Activated CD4-positive, alpha-beta T cell treated with anti-CD3 and anti-CD28 coated beads for 1 hour (primary cell): Measurements from ENCODE around the gene SCCPDH.

Experiments
- DNase-seq: peaks from one replicate; pipeline ENCODE4 v3.0.0-alpha.2; 2020

SCCPDH gene

DNA sequence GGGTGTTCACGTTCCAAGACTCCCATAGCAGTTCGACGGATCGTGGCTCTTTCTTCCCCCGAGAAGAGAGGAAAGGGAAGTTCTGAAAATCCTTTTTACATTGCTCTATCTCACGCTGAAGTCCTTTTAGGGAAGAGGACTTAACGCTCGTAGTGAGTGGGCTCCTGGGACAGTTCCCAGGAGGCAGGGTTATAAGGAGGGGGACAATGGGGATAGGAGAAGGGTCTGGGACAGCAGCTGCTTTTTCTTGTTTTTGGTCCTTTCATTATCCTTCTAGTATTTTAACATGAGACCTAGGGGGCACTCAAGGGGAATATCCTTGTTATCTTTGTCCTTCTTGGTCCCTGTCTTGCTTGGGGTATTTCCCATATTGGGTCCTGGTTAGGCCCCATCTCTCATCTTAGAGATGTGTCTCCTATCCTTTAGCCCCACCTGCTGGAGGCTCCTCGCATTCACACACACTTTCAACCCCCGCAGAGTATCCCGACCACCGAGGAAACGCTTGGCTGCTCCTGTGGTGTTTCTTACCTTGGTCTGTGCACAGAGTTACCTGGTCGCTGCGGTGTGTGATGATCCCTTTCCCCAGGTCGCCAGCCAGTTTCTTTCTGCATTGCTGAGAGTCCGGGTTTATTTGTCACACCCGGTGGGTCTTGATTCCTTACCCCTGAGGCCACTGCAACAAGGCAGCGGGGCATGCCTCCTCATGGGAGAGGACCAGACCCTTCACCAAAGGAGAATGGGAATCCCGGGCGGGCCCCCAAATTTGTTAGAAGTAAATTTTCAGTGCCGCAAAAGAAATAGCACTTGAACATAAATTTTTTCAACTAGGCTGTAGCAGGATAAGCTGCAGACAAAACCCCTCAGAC is 29.7 kb downstream of the SCCPDH start:
- peak; percentile 29 for DNase-seq

DNA sequence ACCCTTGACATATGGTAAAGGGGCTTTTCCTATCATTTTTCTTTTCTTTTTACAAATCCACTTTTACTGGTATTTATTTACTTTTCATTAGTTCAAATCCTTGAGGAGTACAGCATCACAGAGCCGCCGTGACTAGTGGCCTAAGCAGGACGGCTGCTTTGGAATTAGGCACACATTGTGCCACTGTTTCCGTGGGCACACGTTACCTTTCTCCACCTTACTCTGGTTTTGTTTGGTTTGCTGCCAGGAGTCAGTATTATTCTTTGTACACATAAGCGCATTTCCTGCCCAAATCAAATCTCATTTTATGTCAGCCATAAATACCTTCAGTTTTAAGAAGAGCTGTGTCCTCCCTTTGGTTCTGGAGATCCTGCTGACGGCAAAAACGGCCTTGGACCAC is 31.2 kb downstream of the SCCPDH start:
- DNase-seq = no peak

DNA sequence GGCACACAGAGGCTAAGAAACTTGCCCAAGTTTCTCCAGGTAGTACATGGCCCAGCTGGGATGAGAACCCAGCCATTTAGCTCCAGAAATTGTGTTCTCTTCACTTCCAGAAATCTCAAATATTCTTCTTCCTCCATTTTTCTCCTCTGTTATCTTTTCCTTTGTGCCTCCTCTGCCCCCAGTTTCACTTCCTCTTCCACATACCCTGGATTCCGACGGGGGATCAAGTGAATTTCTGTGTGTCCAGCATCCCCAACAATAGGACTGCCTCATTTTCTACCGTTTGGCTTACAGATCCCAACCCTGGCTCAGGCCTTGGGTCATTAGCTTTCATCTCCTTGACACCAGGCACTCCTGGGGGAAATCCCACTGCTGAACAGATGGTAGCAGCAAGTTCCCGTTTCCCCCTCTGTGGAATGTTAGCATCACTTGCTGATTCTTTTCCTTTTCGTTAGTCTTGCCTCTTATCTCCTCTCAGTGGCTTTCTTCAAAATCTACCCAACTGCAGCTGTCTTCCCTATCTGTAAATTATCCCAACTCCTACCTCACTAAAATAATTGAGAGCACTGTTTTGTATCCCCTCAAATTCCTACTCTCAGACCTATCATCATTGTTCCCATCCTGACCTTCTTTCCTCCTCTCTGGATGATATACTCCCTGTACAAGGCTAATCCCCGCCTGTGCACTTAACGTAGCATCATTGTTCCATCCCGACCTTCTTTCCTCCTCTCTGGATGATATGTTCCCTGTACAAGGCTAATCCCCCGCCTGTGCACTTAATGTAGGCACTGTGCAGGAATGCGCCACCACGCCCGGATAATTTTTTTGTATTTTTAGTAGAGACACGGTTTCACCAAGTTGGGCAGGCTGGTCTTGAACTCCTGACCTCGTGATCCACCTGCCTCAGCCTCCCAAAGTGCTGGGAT is 36.5 kb downstream of the SCCPDH start:
- no peak for DNase-seq

DNA sequence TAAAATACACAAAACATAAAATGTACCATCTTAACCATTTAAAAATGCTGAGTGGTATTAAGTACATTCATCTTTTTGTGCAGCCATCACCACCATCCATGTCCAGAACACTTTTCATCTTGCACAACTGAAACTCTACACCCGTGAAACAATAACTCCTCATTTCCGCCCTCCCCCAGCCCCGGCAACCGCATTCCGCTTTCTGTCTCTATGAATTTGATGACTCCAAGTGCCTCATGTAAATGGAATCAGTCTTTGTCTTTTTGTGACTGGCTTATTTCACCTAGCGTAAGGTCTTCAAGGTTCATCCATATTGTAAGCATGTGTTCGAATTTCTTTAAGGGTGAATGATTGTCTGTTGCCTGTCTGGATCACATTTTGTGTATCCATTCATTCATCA is 37.2 kb downstream of the SCCPDH start:
- DNase-seq = no peak

DNA sequence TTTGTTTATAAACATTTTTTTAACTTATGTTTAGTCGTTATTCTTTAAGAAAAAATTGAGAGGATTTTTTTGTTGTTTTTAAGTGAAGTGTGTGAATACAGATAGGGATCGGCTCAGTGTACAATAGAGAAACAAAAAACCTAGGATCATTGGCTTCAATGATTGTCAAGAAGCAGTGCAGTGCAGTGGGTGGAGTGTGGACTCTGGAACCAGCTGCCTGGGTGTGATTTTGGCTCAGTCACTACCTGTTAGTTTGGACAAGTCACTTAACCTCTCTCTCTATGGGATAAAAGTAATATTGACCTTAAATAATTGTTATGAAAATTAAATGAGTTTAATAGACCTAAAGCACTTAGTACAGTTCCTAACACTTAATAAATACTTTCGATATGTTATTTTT is 41.3 kb downstream of the SCCPDH start:
- DNase-seq = no peak

DNA sequence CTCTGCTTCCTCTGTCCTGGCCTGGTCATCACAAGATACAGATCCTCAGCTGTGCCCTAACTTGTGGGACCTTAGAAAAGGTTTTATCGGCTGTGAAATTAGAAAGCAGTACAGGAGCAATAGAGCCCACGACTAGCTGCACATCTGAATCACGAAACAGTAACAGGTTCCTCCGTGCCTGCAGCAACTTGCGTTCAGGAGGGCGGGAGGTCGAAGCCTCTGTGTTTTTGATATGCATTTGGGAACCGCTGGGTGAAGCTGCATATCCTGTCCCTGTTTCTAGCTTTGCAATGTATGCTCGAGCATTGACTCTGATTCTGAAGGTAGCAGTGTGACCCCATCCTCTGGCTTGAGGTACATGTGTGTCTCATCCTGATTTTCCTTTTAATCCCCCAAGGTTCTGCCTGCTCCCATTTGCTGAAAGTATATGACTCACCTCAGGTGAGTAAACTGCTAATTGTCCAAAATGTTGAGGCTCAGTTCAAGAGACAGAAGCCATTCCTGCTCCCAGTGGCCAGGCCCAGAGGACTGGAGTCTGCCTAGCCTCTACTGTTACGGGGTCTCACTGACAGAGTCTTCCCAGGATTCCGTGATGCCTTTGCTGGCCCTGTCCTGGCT is 44.3 kb downstream of the SCCPDH start:
- DNase-seq = no peak

DNA sequence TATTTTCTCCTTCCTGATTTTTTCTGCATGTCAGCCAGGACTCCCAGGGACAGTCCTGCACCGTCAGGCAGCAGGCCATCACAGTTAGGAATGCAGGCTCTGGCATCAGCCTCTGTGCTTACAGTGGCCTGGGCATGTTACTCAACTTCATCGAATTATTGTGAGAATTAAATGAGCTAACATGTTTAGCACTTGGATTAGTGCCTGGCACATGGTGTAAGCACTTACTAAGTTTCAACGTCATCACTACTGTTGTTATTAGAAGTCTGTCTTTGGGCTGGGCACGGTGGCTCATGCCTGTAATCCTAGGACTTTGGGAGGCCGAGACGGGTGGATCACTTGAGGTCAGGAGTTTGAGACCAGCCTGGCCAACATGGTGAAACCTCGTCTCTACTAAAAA is 45.1 kb downstream of the SCCPDH start:
- no peak for DNase-seq

DNA sequence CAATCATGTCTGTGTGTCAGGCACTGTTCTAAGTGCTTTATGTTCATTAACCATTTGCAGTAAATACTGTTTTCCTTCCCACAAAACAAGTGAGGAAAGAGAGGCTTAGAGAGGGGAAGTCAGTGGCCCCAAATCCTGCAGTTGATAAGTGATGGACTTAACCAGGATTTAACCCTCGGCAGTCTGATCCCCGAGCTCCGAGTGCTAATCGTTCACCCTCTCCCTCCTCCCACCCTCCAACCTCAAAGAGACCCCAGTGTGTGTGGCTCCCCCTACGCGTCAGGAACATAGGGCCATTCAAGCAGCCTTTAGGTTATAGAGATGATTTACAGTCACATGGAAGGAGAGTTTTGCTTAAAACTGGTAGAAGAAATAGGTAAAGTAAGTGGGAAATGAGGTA is 47.2 kb downstream of the SCCPDH start:
- no peak for DNase-seq

DNA sequence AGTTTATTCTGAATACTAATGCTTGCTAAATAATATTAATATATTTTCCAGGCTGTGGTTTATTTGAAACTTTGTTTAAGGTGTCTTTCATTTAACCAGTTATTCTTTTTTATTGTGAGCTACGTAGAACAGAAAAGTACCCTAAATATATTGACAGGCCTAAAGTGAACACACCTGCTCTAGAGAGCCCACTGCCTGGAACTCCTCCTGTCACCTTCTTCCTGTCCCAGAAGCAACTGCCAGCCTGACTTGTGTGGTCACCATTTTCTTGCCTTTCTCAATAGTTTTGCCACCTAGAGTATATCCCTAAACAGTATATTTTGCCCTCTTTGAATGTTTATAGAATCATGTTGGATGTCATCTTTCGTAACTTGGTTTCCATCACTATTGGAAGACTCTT is 48.5 kb downstream of the SCCPDH start:
- DNase-seq = no peak

DNA sequence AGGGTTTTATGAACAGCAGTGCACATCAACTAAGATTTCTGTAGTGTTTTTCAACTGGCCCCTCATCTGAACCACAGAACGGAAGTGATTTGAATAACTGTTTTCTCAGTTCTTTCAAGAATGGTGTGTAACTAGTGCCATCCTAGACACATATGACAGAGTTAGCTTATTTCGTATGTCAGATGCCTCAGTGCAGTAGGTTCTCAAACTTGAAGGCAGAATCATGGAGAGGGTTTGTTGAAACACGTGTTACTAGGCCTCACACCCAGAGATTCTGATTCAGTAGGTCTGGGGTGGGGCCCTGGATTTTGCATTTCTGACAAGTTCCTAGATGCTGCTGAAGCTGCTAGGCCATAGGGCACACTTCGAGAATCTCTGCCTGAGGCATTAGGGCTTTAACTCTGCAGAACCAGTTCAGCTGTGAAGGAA is 49.0 kb downstream of the SCCPDH start:
- DNase-seq = no peak

DNA sequence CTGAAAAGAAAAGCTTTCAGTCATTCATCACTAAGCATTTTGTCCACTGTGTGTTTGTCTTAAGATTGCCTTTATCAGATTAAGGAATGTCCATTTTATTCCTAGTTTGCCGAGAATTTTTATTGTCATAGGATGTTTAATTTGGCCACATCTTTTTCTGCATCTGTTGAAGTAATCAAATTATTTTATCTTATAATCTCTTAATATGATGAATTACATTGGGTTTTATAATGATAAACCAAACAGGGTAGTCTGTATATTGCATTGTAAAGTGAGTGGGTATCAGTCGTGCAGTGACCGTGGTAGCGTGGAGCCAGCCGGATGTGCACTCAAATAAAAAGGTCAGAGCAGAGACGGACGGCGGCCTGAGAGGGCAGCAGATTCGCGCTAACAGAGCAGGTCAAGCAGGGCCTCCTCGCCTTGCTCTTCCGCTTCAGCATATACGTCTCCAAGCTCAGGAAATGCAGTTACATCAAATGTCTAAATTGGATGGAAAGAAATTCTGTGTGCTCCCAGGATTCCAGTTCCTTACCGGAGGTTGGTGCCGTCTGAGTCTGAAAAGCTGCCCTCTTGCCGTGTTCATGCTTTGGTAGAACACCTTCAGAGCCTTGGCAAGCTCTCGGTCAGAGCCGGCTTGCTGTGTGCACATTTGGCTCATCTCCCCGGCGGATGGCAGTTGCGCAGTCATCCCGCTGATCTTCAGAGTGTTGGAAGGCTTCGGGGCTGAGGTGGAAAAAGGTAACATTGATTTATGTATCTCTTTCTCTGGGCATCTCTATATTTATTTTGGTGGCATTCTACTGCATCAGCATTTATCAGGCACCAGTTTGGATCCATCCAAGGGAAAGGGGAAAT is 51.5 kb downstream of the SCCPDH start:
- DNase-seq = no peak

DNA sequence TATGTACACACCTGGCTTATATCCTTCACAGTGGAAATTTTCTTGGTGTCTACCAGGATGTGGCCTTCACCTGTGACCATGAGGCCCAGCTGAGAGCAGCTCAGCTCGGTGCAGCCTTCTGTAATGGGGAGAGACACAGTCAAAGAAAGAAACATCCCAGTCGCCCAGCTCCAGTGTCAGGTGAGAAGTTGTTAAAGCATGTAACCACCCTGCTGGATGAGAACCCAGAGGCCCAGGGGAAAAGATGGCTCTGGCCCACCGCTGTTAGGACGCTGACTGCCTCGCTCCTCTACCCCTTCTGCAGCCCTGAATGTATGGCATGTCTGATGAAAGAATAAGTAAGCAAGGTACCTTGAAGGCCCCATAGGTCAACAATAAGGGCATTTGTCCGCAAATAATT is 52.7 kb downstream of the SCCPDH start:
- DNase-seq = no peak

DNA sequence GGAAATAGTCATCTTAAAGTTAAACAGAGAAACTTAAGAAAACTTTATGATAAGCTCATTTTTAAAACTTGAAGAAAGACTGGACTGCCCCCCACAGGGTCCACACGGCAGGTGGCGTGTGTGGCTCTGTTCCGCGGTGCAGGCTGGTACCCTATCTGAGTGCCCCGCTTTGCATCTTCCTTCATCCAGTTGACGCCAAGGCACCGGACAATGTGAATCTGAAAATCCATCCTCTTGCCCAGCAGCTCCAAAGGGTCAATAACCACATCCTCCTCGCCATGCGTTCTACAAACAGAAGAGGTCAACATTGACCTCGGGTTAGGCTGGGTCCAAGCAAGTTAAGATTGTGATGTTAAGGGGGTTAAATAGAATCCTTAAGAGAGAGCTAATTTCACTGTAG is 54.5 kb downstream of the SCCPDH start:
- DNase-seq = no peak

DNA sequence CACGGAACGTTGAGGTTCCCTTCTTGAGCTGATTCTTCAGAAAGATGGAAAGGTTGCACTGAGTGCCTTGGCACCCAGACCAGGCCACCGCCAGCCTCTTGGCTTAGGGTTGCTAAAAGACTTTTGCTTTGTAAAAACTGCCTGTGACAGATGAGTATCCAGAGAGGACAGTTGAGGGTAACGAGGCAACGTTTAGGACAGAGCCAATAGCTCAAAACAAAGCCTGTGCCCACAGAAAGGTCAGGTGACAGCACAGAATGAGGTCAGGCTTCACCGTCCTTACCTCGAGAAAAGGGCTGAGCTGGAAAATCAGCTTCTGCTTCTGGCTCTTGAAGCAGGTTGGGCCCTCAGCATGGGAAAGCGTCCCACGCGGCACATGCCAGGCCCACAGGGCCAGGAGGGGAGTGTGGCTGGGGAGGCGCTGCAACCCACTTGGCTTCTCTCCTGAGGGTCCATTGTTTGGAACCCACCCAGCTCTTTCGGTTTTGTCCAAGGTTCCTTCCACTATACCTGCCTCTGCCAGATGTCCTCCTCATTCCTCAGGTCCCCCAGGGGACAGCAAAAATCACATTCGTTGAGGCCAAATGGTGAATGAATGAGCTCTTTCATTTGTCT is 55.5 kb downstream of the SCCPDH start:
- no peak for DNase-seq

DNA sequence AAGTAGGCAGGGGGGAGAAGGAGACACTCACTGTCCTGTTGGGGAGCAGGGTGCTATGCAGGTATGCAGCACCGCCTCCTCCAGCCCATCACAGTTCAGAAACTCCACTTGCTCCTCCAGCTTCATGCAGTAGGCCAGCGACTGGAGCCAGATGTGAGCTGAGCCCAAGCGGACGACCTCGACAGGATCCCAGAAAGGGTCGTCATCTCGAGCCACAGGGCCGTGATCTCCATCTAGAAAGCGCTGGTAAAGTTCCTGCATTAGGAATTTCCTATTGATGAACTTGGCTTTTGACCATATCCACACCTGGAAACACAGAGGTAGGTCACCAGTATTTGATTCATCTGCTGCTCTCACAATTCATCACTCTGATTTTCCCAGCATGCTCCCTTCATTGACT is 56.1 kb downstream of the SCCPDH start:
- no peak for DNase-seq

DNA sequence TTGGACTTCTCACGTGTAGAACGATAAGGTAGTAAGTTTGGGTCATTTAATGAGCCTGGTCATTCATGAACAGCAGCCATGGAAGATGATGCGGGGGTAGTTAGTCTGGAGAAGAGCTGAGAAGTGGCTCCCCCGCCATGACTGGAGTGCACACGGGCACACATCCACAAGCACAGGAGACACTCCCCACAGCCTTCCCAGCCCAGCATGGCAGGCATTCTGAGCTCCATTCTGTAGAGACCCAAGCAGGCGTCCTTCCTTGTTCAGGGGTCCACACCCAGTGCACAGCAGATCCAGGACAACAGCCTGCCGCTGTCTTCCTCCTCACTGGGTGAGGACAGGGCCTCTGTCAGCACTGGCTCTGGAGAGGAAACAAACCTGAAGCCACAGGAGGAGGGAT is 57.0 kb downstream of the SCCPDH start:
- no peak for DNase-seq

DNA sequence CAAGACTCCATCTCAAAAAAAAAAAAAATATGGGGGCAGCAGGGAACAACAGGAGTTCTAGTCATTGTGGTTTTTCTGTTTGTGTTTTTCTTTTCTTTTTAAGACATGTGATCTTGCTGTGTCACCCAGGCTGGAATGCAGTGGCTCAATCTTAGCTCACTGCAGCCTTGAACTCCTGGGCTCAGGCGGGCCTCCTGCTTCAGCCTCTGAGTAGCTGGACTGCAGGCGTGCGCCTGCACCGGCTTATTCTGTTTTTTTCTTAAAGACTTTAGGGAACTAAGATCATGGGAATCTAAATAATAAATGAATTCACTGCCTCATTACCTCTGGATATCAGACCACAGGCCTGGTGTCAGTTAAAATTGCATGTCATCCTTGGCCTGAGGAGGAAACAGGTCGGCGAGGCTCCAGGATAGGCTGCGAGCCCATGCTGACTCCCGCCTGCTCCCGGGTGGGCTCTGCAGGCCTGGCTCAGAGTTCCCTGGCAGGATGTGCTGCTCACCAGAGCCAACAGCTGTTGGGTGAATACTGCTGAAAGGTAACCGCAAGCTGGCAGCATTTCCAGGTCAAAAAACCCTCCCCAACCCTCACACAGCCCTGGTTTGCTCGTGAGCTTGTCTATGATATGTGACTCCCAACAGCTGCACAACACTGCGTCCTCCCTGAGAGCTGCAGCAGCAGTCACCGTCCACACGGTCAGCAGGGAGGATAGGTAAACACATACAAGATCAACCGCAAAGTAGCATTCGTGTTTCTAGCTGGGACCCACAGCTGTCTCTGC is 58.1 kb downstream of the SCCPDH start:
- no peak for DNase-seq

DNA sequence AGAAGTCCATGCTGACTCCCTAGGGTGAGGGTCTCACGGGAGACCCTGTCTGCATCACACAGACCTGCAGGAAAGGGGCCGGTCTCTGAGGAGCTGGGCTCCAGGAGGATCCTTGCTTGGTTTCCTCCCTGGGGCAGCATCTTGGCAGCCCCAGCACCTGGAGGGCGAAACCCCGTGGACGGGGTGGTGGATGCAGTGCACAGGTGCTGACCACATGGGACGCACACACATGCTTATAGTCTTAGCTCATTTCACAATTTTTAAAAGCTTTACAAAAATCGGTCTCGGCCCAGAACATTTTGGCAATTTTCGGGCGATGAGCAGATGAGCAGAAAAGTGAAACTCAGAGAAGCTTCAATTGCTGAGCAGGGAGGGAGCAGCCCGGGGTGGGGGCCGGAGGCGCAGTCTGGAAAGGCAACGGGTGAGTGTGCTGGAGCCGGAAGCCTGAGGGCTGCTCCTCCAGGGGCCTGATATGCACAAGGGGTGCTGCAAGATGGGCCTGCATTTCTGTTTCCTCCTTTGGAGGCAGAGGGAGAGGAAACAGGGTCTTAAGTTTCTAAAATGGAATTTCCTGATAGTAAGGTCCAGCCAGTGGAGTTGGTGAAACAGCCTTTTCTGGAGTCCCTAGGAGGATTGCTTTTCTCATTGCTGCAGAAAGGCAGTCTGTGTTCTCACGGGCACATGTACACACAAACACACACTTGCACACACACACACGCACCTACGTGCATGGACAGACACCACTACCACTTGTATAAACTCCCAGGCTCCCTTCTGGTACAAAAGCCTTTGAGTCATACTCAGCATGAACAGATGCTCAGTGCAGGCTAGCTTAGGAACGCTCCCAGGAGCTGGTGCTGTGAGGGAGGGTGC is 60.6 kb downstream of the SCCPDH start:
- no peak for DNase-seq

DNA sequence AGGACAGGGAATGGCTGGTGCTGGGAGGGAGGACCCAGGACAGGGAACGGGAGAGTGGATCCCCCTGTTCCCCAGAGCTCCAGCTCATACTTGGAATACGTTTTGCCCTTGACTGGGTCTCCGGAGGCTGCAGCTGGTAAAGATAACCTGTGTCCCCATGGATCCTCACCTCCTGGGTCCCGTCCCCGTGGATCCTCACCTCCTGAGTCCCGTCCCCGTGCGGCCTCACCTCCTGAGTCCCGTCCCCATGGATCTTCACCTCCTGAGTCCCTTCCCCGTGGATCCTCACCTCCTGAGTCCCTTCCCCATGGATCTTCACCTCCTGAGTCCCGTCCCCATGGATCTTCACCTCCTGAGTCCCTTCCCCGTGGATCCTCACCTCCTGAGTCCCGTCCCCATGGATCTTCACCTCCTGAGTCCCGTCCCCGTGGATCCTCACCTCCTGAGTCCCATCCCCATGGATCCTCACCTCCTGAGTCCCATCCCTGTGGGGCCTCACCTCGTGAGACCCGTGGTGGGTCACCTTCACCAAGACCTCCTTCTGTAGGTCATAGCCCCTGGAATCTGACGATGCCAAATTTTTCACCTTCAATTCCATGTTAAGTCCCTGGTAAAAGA is 61.4 kb downstream of the SCCPDH start:
- DNase-seq = no peak
